GM23338 (cell line): Measurements from ENCODE around the gene MIDN. TPM values are rescaled to one million over a fixed set of nuclear protein-coding genes. Genes with fewer than 3 reads are reported as not detected.

Experiments used
- ATAC-seq: fragments of 200-7000 bp; cut with Tn5 transposase; 3 replicates; pipeline ENCODE4 v1.9.1; 2020
- DNase-seq: peaks from one replicate; pipeline ENCODE4 v3.0.0-alpha.2; 2015; ENCODE audit warnings: low spot score
- H2AFZ ChIP-seq: fragments of 200-600 bp; sonication (generic); 2 replicates; pipeline ENCODE4 v1.8.0; 2016; ENCODE audit warnings: antibody characterized with exemption, mild to moderate bottlenecking, moderate library complexity
- H3F3A ChIP-seq: fragments of 200-600 bp; sonication (generic); replicated peaks from 2 replicates; pipeline ENCODE4 v1.8.0; 2017; ENCODE audit warnings: antibody characterized with exemption, mixed run types, low read depth
- H3K27ac ChIP-seq: fragments of 200-600 bp; sonication (generic); 2 replicates; pipeline ENCODE4 v1.6.1; 2016; ENCODE audit warnings: low read depth
- H3K27me3 ChIP-seq: fragments of 200-600 bp; sonication (generic); 2 replicates; pipeline ENCODE4 v1.8.0; 2016; ENCODE audit warnings: mild to moderate bottlenecking, mixed run types, moderate library complexity; ENCODE audit not compliant: insufficient read depth
- H3K36me3 ChIP-seq: fragments of 200-600 bp; sonication (generic); 2 replicates; pipeline ENCODE4 v1.8.0; 2016; ENCODE audit warnings: mild to moderate bottlenecking; ENCODE audit not compliant: insufficient read depth
- H3K4me1 ChIP-seq: fragments of 200-600 bp; sonication (generic); 2 replicates; pipeline ENCODE4 v1.8.0; 2016; ENCODE audit warnings: mild to moderate bottlenecking, moderate library complexity; ENCODE audit not compliant: insufficient read depth
- H3K4me2 ChIP-seq: fragments of 200-600 bp; sonication (generic); 2 replicates; pipeline ENCODE4 v1.7.1; 2017; ENCODE audit warnings: mixed run types
- H3K4me3 ChIP-seq: fragments of 200-600 bp; sonication (generic); 2 replicates; pipeline ENCODE4 v1.6.1; 2016; ENCODE audit warnings: mixed run types
- H3K79me2 ChIP-seq: fragments of 200-600 bp; sonication (generic); replicated peaks from 2 replicates; pipeline ENCODE4 v1.8.0; 2017; ENCODE audit warnings: mild to moderate bottlenecking; ENCODE audit not compliant: insufficient read depth
- H3K9me2 ChIP-seq: fragments of 200-600 bp; sonication (generic); 2 replicates; pipeline ENCODE4 v1.8.0; 2017; ENCODE audit not compliant: insufficient read depth
- H4K20me1 ChIP-seq: fragments of 200-600 bp; sonication (generic); replicated peaks from 2 replicates; pipeline ENCODE4 v1.8.0; 2017; ENCODE audit warnings: mild to moderate bottlenecking; ENCODE audit not compliant: insufficient read depth
- H3K27ac Mint-ChIP-seq: 2 replicates; pipeline ENCODE4 v1.8.0; 2020; ENCODE audit warnings: inconsistent platforms, mild to moderate bottlenecking, moderate library complexity, mixed read lengths
- H3K27me3 Mint-ChIP-seq: 3 replicates; pipeline ENCODE4 v1.8.0; 2022; ENCODE audit warnings: low read depth, mild to moderate bottlenecking, moderate library complexity, mixed read lengths, inconsistent platforms; ENCODE audit not compliant: insufficient read depth, poor library complexity
- H3K36me3 Mint-ChIP-seq: 3 replicates; pipeline ENCODE4 v1.8.0; 2021; ENCODE audit warnings: low read depth, mild to moderate bottlenecking, inconsistent platforms, moderate library complexity, mixed read lengths
- H3K4me1 Mint-ChIP-seq: 3 replicates; pipeline ENCODE4 v1.8.0; 2020; ENCODE audit warnings: mild to moderate bottlenecking, inconsistent platforms, mixed read lengths
- H3K4me3 Mint-ChIP-seq: 3 replicates; pipeline ENCODE4 v1.8.0; 2021; ENCODE audit warnings: moderate library complexity, mild to moderate bottlenecking, inconsistent platforms, mixed read lengths
- H3K9me3 Mint-ChIP-seq: 3 replicates; pipeline ENCODE4 v1.8.0; 2020; ENCODE audit warnings: moderate library complexity, mild to moderate bottlenecking, inconsistent platforms, mixed read lengths
- CREB1 ChIP-seq: fragments of 250-450 bp; sonication (Bioruptor Pico); IDR thresholded peaks from 2 replicates; pipeline ENCODE4 v1.5.0; 2020; ENCODE audit warnings: low read depth, mild to moderate bottlenecking, moderate library complexity
- EZH2 ChIP-seq: fragments of 200-600 bp; sonication (generic); IDR thresholded peaks from one replicate; pipeline ENCODE4 v1.8.0; 2017; ENCODE audit warnings: antibody characterized with exemption, mild to moderate bottlenecking, low read depth; ENCODE audit not compliant: unreplicated experiment
- EZH2phosphoT487 ChIP-seq: fragments of 200-600 bp; sonication (generic); IDR thresholded peaks from one replicate; pipeline ENCODE4 v1.8.1; 2018; ENCODE audit warnings: antibody characterized with exemption; ENCODE audit not compliant: unreplicated experiment
- JUNB ChIP-seq: IDR thresholded peaks from one replicate; pipeline ENCODE4 v1.6.1; 2016; ENCODE audit warnings: antibody characterized with exemption; ENCODE audit not compliant: unreplicated experiment
- NANOG ChIP-seq: IDR thresholded peaks from 2 replicates; pipeline ENCODE4 v1.6.1; 2016; ENCODE audit warnings: antibody characterized with exemption, borderline replicate concordance
- STAT1 ChIP-seq: IDR thresholded peaks from one replicate; pipeline ENCODE4 v1.6.1; 2016; ENCODE audit warnings: antibody characterized with exemption; ENCODE audit not compliant: unreplicated experiment
- ZNF114 ChIP-seq: fragments of 250-450 bp; sonication (Bioruptor Pico); IDR thresholded peaks from 2 replicates; pipeline ENCODE4 v1.5.0; 2020; ENCODE audit warnings: mild to moderate bottlenecking, moderate library complexity
- ZNF331 ChIP-seq: fragments of 250-450 bp; sonication (Bioruptor Pico); IDR thresholded peaks from 2 replicates; pipeline ENCODE4 v1.5.0; 2020; ENCODE audit warnings: low read depth, mild to moderate bottlenecking, moderate library complexity
- ZNF462 ChIP-seq: fragments of 250-450 bp; sonication (Bioruptor Pico); IDR thresholded peaks from 2 replicates; pipeline ENCODE4 v1.5.0; 2020; ENCODE audit warnings: mild to moderate bottlenecking, moderate library complexity
- polyA plus RNA-seq: library from polyadenylated mRNA; unstranded; fragments of >200 nt; fragmentation: Nextera tagmentation; extraction: Ambion mirVana; gene quantifications from 2 replicates; pipeline ENCODE4 v1.2.1, GENCODE V29; 2016
- total RNA-seq: library from RNA; depleted of rRNA; stranded (reverse); fragments of >200 nt; shearing (Covaris generic); gene quantifications from 2 replicates; pipeline ENCODE4 v1.2.3, GENCODE V29; 2014
- TF ChIP-seq, protein P1 (sequence below): IDR thresholded peaks from one replicate; pipeline ENCODE4 v1.6.1; 2018; ENCODE audit warnings: antibody characterized with exemption; ENCODE audit not compliant: unreplicated experiment

The MIDN gene
- total and polyA plus RNA-seq, 2 experiments from 2014 or later: 28.6 to 113 TPM

GRCh38 chr19:1284293-1284978, 36.1 kb downstream of the MIDN start:
- Histone ChIP-seq H3K27ac (no peak overlapping the region), H3K9me2 (no peaks in the 10 kb centered on the region), H3K4me2 (no peak overlapping the region), H3K4me1 (no peaks in the 10 kb centered on the region), H4K20me1 (no peaks in the 10 kb centered on the region), H3K79me2 (no peaks in the 10 kb centered on the region), H3K4me3 (no peak overlapping the region; the same call in 1 of the 2 replicates), H3F3A (peaks cover 25% of the 10 kb centered on the region), H3K36me3 (no peaks in the 10 kb centered on the region), H2AFZ (no peak overlapping the region), H3K27me3 (peaks cover 26% of the 10 kb centered on the region)
- Mint-ChIP-seq H3K36me3 (peaks cover 7% of the 10 kb centered on the region; the same call in 2 of the 3 replicates), H3K4me3 (peak overlapping the region; percentile 55), H3K9me3 (no peaks in the 10 kb centered on the region; the same call in 2 of the 3 replicates), H3K27me3 (peaks cover 26% of the 10 kb centered on the region), H3K27ac (no peak overlapping the region), H3K4me1 (peaks cover 18% of the 10 kb centered on the region)
- DNase-seq (no peak), ATAC-seq (no peak)
- TF ChIP-seq JUNB (no peak), ZNF331 (CRISPR knock-in tag) (no peak), STAT1 (no peak), ZNF114 (CRISPR knock-in tag) (no peak), NANOG (no peak), ZNF462 (CRISPR knock-in tag) (no peak), CREB1 (CRISPR knock-in tag) (no peak), EZH2phosphoT487 (no peak), EZH2 (no peak)
- TF ChIP-seq, protein P1, sequence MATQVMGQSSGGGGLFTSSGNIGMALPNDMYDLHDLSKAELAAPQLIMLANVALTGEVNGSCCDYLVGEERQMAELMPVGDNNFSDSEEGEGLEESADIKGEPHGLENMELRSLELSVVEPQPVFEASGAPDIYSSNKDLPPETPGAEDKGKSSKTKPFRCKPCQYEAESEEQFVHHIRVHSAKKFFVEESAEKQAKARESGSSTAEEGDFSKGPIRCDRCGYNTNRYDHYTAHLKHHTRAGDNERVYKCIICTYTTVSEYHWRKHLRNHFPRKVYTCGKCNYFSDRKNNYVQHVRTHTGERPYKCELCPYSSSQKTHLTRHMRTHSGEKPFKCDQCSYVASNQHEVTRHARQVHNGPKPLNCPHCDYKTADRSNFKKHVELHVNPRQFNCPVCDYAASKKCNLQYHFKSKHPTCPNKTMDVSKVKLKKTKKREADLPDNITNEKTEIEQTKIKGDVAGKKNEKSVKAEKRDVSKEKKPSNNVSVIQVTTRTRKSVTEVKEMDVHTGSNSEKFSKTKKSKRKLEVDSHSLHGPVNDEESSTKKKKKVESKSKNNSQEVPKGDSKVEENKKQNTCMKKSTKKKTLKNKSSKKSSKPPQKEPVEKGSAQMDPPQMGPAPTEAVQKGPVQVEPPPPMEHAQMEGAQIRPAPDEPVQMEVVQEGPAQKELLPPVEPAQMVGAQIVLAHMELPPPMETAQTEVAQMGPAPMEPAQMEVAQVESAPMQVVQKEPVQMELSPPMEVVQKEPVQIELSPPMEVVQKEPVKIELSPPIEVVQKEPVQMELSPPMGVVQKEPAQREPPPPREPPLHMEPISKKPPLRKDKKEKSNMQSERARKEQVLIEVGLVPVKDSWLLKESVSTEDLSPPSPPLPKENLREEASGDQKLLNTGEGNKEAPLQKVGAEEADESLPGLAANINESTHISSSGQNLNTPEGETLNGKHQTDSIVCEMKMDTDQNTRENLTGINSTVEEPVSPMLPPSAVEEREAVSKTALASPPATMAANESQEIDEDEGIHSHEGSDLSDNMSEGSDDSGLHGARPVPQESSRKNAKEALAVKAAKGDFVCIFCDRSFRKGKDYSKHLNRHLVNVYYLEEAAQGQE: no peak
